GM12878 (cell line): Measurements from ENCODE around the gene MTA3. TPM values are rescaled to one million over a fixed set of nuclear protein-coding genes. Genes with fewer than 3 reads are reported as not detected.

ENCODE experiments used
- ATAC-seq: fragments of 200-7000 bp; cut with Tn5 transposase; 3 replicates; pipeline ENCODE4 v1.9.1; 2020; ENCODE audit warnings: mild to moderate bottlenecking, moderate library complexity
- BruUV-seq: library from RNA; stranded (reverse); fragments of 400-500 nt; replicated peaks from 2 replicates; lab custom pipeline; 2021; lab: Mats Ljungman, UMichigan
- CTCF ChIA-PET: fragments of 300-600 bp; sonication (Branson Sonifier 250); formaldehyde crosslinking; extraction: SDS; loops from one replicate; lab custom pipeline; 2021; ENCODE audit warnings: inconsistent platforms; lab: Yijun Ruan, JAX
- POLR2A ChIA-PET: fragments of 350-600 bp; formaldehyde crosslinking; extraction: SDS; loops from one replicate; lab custom pipeline; 2021; ENCODE audit warnings: inconsistent platforms; lab: Charles Lee
- RAD21 ChIA-PET: fragments of 300-600 bp; sonication (Branson Sonifier 250); formaldehyde crosslinking; loops from one replicate; lab custom pipeline; 2023; ENCODE audit warnings: antibody characterized with exemption; ENCODE audit not compliant: unreplicated experiment; lab: Charles Lee
- SMC1A ChIA-PET: fragments of 300-600 bp; sonication (Branson Sonifier 250); formaldehyde crosslinking; loops from one replicate; lab custom pipeline; 2023; ENCODE audit not compliant: unreplicated experiment, uncharacterized antibody; lab: Charles Lee
- DNase-seq: peaks from one replicate; pipeline ENCODE4 v3.0.0-alpha.2; 2011; ENCODE audit warnings: low read depth, low spot score
- FAIRE-seq: peaks from 3 replicates; lab custom pipeline; 2011; peaks lifted over from hg19 to GRCh38; lab: Jason Lieb, UNC
- H2AFZ ChIP-seq: 2 replicates; pipeline ENCODE4 v1.6.0; 2011; ENCODE audit warnings: low read depth, low read length, control low read depth; ENCODE audit not compliant: control insufficient read depth
- H3K27ac ChIP-seq: 2 replicates; pipeline ENCODE4 v1.5.1; 2011; ENCODE audit warnings: control low read depth; ENCODE audit not compliant: control insufficient read depth, insufficient read depth
- H3K27me3 ChIP-seq, 2 experiments: replicated peaks in 1 of 2; 2 replicates each; pipeline versions ENCODE4 v1.6.0 to v1.6.1; 2011; ENCODE audit warnings: low read length in 1 of 2; ENCODE audit not compliant: control insufficient read depth in 2 of 2, insufficient read depth in 2 of 2
- H3K36me3 ChIP-seq, 2 experiments: 2 replicates each; pipeline ENCODE4 v1.5.1; 2011; ENCODE audit warnings: low read length in 1 of 2; ENCODE audit not compliant: control insufficient read depth in 2 of 2, insufficient read depth in 2 of 2
- H3K4me1 ChIP-seq: 2 replicates; pipeline ENCODE4 v1.6.1; 2011; ENCODE audit warnings: mild to moderate bottlenecking, low read length, moderate library complexity, mixed read lengths; ENCODE audit not compliant: control insufficient read depth, insufficient read depth
- H3K4me2 ChIP-seq: 2 replicates; pipeline ENCODE4 v1.6.0; 2011; ENCODE audit warnings: control low read depth; ENCODE audit not compliant: control insufficient read depth, insufficient read depth
- H3K4me3 ChIP-seq: fragments of 200-600 bp; sonication (generic); 2 replicates; pipeline ENCODE4 v1.5.1; 2016
- H3K79me2 ChIP-seq: 2 replicates; pipeline ENCODE4 v1.6.0; 2011; ENCODE audit warnings: low read length; ENCODE audit not compliant: control insufficient read depth, insufficient read depth
- H3K9ac ChIP-seq: 2 replicates; pipeline ENCODE4 v1.8.0; 2011; ENCODE audit warnings: low read length, control low read depth, mixed read lengths; ENCODE audit not compliant: control insufficient read depth, insufficient read depth
- H3K9me3 ChIP-seq: replicated peaks from 3 replicates; pipeline ENCODE4 v1.5.1; 2011; ENCODE audit warnings: mild to moderate bottlenecking, low read length; ENCODE audit not compliant: control insufficient read depth, insufficient read depth
- H4K20me1 ChIP-seq: 2 replicates; pipeline ENCODE4 v1.6.0; 2011; ENCODE audit not compliant: control insufficient read depth, insufficient read depth
- ASH2L ChIP-seq: fragments of 300-600, 200-600 bp; sonication (generic); IDR thresholded peaks from 2 replicates; pipeline ENCODE4 v1.6.1; 2017; ENCODE audit warnings: low read depth, mild to moderate bottlenecking, borderline replicate concordance
- CUX1 ChIP-seq: IDR thresholded peaks from 2 replicates; pipeline ENCODE4 v1.6.1; 2012; ENCODE audit warnings: improper control_type of control experiment, low read depth, low read length; ENCODE audit not compliant: insufficient replicate concordance
- EZH2 ChIP-seq: IDR thresholded peaks from 2 replicates; pipeline ENCODE4 v1.6.1; 2012; ENCODE audit warnings: low read depth, mild to moderate bottlenecking, control low read depth, inconsistent platforms, low read length, borderline replicate concordance; ENCODE audit not compliant: control insufficient read depth
- IKZF2 ChIP-seq, 2 experiments: fragments of 450-650 bp; IDR thresholded peaks; 2 replicates each; pipeline ENCODE4 v1.6.1; 2017; ENCODE audit warnings: mild to moderate bottlenecking in 2 of 2, moderate library complexity in 2 of 2
- NFIC ChIP-seq: IDR thresholded peaks from 2 replicates; pipeline ENCODE4 v1.6.1; 2012; ENCODE audit warnings: low read depth, mild to moderate bottlenecking, inconsistent platforms, low read length, moderate library complexity
- POU2F2 ChIP-seq: IDR thresholded peaks from 3 replicates; pipeline ENCODE4 v1.6.1; 2011; ENCODE audit warnings: low read depth, mild to moderate bottlenecking, low read length, borderline replicate concordance
- RAD21 ChIP-seq: IDR thresholded peaks from 2 replicates; pipeline ENCODE4 v1.6.1; 2011; ENCODE audit warnings: mild to moderate bottlenecking, low read depth, low read length, moderate library complexity; ENCODE audit not compliant: insufficient read depth
- SP1 ChIP-seq: IDR thresholded peaks from one replicate; pipeline ENCODE4 v1.6.1; 2011; ENCODE audit warnings: low read depth, low read length
- TCF12 ChIP-seq: IDR thresholded peaks from 2 replicates; pipeline ENCODE4 v1.6.1; 2011; ENCODE audit warnings: low read depth, mild to moderate bottlenecking, low read length
- WGBS: methylation state at CpG from one replicate; pipeline ENCODE4 v1.1.6; 2016; ENCODE audit warnings: low lambda C conversion rate; ENCODE audit not compliant: insufficient replicate concordance, insufficient coverage; ENCODE audit errors: missing lambda C conversion rate; 5-methylcytosine and 5-hydroxymethylcytosine counted together
- in situ Hi-C: fragments of 300-500 bp; cut with MboI; formaldehyde crosslinking; loops from 9 replicates; pipeline ENCODE4 v1.14.3; 2018; ENCODE audit warnings: mixed read lengths
- intact Hi-C: fragments of 100-400 bp; cut with micrococcal nuclease; formaldehyde crosslinking; loops from one replicate; pipeline ENCODE4 v1.14.2; 2022; ENCODE audit not compliant: unreplicated experiment
- polyA plus RNA-seq, 11 experiments: library from polyadenylated mRNA; depleted of rRNA in 4 of 11; unstranded in 6 of 11; stranded (reverse) in 5 of 11; fragments of >200 nt; fragmentation: Nextera tagmentation in 4 of 11; fragmentation: Illumina TruSeq in 1 of 11; extraction: Ambion mirVana in 4 of 11; extraction: Trizol in 1 of 11; gene quantifications; 1 replicate in 1 of 11; 2 replicates in 10 of 11; pipeline versions ENCODE4 v1.2.1 to v1.2.3, GENCODE V29; 2011 to 2016; ENCODE audit warnings: inconsistent platforms in 2 of 11, missing spikeins in 2 of 11, low read depth in 1 of 11
- total RNA-seq, 4 experiments: library from RNA; depleted of rRNA in 3 of 4; stranded (reverse); fragments of >200 nt in 3 of 4; fragmentation: Illumina TruSeq in 1 of 4; extraction: Trizol in 1 of 4; gene quantifications; 2 replicates each; pipeline versions ENCODE4 v1.2.1 to v1.2.3, GENCODE V29; 2013 to 2021
- TF ChIP-seq, protein P1 (sequence below): IDR thresholded peaks from 2 replicates; pipeline ENCODE4 v1.6.1; 2011; ENCODE audit warnings: borderline replicate concordance, low read depth, mild to moderate bottlenecking, moderate library complexity, low read length; ENCODE audit not compliant: insufficient read depth, poor library complexity, severe bottlenecking

Gene MTA3
- total and polyA plus RNA-seq, 10 of the 15 experiments (the other 5 are each of a cell fraction or from before 2014, with no cell fraction given), result 17.6 to 45.5 (median 26.5) TPM

DNA sequence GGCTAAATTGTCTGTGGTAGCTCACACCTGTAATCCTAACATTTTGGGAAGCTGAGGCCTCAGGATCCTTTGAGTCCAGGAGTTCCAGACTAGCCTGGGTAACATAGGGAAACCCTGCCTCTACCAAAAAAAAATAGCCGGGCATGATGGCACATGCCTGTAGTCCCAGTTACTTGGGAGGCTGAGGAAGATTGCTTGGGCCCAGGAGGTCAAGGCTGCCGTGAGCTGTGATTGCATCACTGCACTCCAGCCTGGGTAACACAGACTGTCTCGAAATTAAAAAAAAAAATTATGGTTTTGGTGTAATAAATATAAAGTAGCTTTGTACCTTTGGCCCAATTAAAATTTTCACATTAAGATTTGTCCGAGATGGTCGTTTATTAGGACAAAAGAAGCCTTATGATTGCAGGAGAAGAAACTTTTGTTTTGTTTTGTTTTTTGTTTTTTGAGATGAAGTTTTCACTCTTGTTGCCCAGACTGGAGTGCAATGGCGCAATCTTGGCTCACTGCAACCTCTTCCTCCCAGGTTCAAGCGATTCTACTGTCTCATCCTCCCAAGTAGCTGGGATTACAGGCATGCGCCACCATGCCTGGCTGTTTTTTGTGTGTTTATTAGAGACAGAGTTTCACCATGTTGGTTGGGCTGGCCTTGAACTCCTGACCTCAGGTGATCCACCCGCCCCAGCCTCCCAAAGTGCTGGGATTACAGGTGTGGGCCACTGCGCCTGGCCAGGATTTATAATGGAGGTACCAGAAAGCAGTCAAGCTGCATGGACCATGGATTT, 4.1 kb downstream of the MTA3 start (continued):
- TF ChIP-seq TCF12, result no peak
- no peak for TF ChIP-seq IKZF2 (IDR thresholded peaks at IDR 0.05)
- TF ChIP-seq ASH2L, result no peak
- TF ChIP-seq NFIC, result no peak
- TF ChIP-seq POU2F2, result no peak
- TF ChIP-seq, protein P1, sequence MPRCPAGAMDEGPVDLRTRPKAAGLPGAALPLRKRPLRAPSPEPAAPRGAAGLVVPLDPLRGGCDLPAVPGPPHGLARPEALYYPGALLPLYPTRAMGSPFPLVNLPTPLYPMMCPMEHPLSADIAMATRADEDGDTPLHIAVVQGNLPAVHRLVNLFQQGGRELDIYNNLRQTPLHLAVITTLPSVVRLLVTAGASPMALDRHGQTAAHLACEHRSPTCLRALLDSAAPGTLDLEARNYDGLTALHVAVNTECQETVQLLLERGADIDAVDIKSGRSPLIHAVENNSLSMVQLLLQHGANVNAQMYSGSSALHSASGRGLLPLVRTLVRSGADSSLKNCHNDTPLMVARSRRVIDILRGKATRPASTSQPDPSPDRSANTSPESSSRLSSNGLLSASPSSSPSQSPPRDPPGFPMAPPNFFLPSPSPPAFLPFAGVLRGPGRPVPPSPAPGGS, result no peak
- TF ChIP-seq EZH2, result no peak
- TF ChIP-seq SP1, result no peak

GRCh38 chr2:42573256-42573655, 4.8 kb downstream of the MTA3 start:
- no TSS peak for BruUV-seq
- 100% methylated on average over 2 of the region's 2 CpGs for WGBS
- Histone ChIP-seq H3K9ac (no peak overlapping the region), H3K27me3 (no peaks in the 10 kb centered on the region), H3K4me2 (no peak overlapping the region), H4K20me1 (no peaks in the 10 kb centered on the region), H3K79me2 (peaks cover 41% of the 10 kb centered on the region), H2AFZ (no peak overlapping the region), H3K36me3 (peaks cover 0 to 18% of the 10 kb centered on the region in 2 experiments; a peak in 2 of 4 replicates), H3K9me3 (no peaks in the 10 kb centered on the region), H3K27ac (no peak overlapping the region), H3K4me1 (peaks cover 11% of the 10 kb centered on the region), H3K4me3 (no peak overlapping the region)
- in situ Hi-C loops (no loop called here), intact Hi-C loops (no loop called here)
- no peak for DNase-seq
- no peak for FAIRE-seq
- ATAC-seq, result no peak
- CTCF ChIA-PET, result interaction anchor here (1.0 kb wide), 1 partner anchor 11 kb away, joined by 3 read pairs; no protein-coding TSS in a partner anchor
- RAD21 ChIA-PET, result interaction anchor here (1.1 kb wide), 1 partner anchor 14 kb away, joined by 4 read pairs; no protein-coding TSS in a partner anchor
- SMC1A ChIA-PET, result interaction anchor here (0.9 kb wide), 1 partner anchor 26 kb away, joined by 4 read pairs; no protein-coding TSS in a partner anchor
- POLR2A ChIA-PET, result interaction anchor here (1.2 kb wide), 2 partner anchors 27 to 90 kb away, joined by 4 read pairs; no protein-coding TSS in a partner anchor
- TF ChIP-seq RAD21, result no peak
- no peak for TF ChIP-seq CUX1
